WTC11 (cell line): ENCODE data around the gene GPX5. TPM values are rescaled to one million over a fixed set of nuclear protein-coding genes. Genes with fewer than 3 reads are reported as not detected.

Experiments
- ATAC-seq: fragments of 200-7000 bp; cut with Tn5 transposase; 2 replicates; pipeline ENCODE4 v1.10.0; 2021; ENCODE audit warnings: mild to moderate bottlenecking, moderate library complexity
- CTCF ChIA-PET: fragments of 300-600 bp; sonication (Branson Sonifier 250); formaldehyde crosslinking; loops from one replicate; lab custom pipeline; 2021; ENCODE audit warnings: antibody characterized with exemption; lab: Charles Lee
- POLR2A ChIA-PET: fragments of 350-600 bp; sonication (Branson Sonifier 250); formaldehyde crosslinking; loops from one replicate; lab custom pipeline; 2021; ENCODE audit warnings: antibody characterized with exemption; lab: Charles Lee
- DNase-seq: peaks from one replicate; pipeline ENCODE4 v3.0.0; 2021; ENCODE audit warnings: low spot score
- H3K27ac Mint-ChIP-seq: 2 replicates; pipeline ENCODE4 v1.8.0; 2021; ENCODE audit warnings: mixed read lengths
- H3K27me3 Mint-ChIP-seq: 2 replicates; pipeline ENCODE4 v1.8.0; 2021; ENCODE audit warnings: low read depth, mild to moderate bottlenecking, moderate library complexity, mixed read lengths
- H3K36me3 Mint-ChIP-seq: 2 replicates; pipeline ENCODE4 v1.8.0; 2021; ENCODE audit warnings: mixed read lengths
- H3K4me1 Mint-ChIP-seq: 2 replicates; pipeline ENCODE4 v1.8.0; 2022; ENCODE audit warnings: mixed read lengths
- H3K4me3 Mint-ChIP-seq: 2 replicates; pipeline ENCODE4 v1.8.0; 2021; ENCODE audit warnings: mild to moderate bottlenecking, moderate library complexity, mixed read lengths
- H3K9me3 Mint-ChIP-seq: 2 replicates; pipeline ENCODE4 v1.8.0; 2021; ENCODE audit warnings: mixed read lengths
- ESRRA ChIP-seq: sonication (generic); formaldehyde crosslinking; IDR thresholded peaks from 2 replicates; pipeline ENCODE4 v1.8.1; 2022; ENCODE audit warnings: mild to moderate bottlenecking, missing genetic modification reagents, borderline replicate concordance
- FOXJ3 ChIP-seq: sonication (generic); formaldehyde crosslinking; IDR thresholded peaks from 2 replicates; pipeline ENCODE4 v1.9.0; 2021; ENCODE audit warnings: missing genetic modification reagents, mild to moderate bottlenecking, borderline replicate concordance
- JUN ChIP-seq: sonication (generic); formaldehyde crosslinking; IDR thresholded peaks from 2 replicates; pipeline ENCODE4 v1.8.0; 2023; ENCODE audit warnings: mild to moderate bottlenecking, missing genetic modification reagents
- SOX15 ChIP-seq: fragments of 250-450 bp; sonication (Bioruptor Pico); IDR thresholded peaks from 2 replicates; pipeline ENCODE4 v1.9.0; 2021; ENCODE audit warnings: mild to moderate bottlenecking
- total RNA-seq: library from RNA; stranded (reverse); gene quantifications from 3 replicates; pipeline ENCODE4 v1.2.3, GENCODE V29; 2021
- TF ChIP-seq, protein P1 (sequence below): sonication (generic); formaldehyde crosslinking; IDR thresholded peaks from 2 replicates; pipeline ENCODE4 v1.8.0; 2022; ENCODE audit warnings: mild to moderate bottlenecking, missing genetic modification reagents
- TF ChIP-seq, protein P2 (sequence below): fragments of 250-450 bp; sonication (Bioruptor Pico); IDR thresholded peaks from 2 replicates; pipeline ENCODE4 v1.9.0; 2021; ENCODE audit warnings: mild to moderate bottlenecking
- TF ChIP-seq, protein P3 (sequence below): fragments of 200-600 bp; IDR thresholded peaks from 2 replicates; pipeline ENCODE4 v1.8.0; 2022; ENCODE audit warnings: antibody characterized with exemption
- TF ChIP-seq, protein P4 (sequence below): sonication (generic); formaldehyde crosslinking; conservative IDR thresholded peaks from 2 replicates; pipeline ENCODE4 v1.8.1; 2022; ENCODE audit warnings: mild to moderate bottlenecking, missing genetic modification reagents
- TF ChIP-seq, protein P5 (sequence below): sonication (generic); formaldehyde crosslinking; IDR thresholded peaks from 2 replicates; pipeline ENCODE4 v1.8.1; 2023; ENCODE audit warnings: mild to moderate bottlenecking, moderate library complexity, missing genetic modification reagents
- TF ChIP-seq, protein P6 (sequence below): sonication (generic); formaldehyde crosslinking; IDR thresholded peaks from 2 replicates; pipeline ENCODE4 v1.8.0; 2022; ENCODE audit warnings: mild to moderate bottlenecking, missing genetic modification reagents

The GPX5 gene
- total RNA-seq, 1 experiment from 2014 or later, result not detected

DNA sequence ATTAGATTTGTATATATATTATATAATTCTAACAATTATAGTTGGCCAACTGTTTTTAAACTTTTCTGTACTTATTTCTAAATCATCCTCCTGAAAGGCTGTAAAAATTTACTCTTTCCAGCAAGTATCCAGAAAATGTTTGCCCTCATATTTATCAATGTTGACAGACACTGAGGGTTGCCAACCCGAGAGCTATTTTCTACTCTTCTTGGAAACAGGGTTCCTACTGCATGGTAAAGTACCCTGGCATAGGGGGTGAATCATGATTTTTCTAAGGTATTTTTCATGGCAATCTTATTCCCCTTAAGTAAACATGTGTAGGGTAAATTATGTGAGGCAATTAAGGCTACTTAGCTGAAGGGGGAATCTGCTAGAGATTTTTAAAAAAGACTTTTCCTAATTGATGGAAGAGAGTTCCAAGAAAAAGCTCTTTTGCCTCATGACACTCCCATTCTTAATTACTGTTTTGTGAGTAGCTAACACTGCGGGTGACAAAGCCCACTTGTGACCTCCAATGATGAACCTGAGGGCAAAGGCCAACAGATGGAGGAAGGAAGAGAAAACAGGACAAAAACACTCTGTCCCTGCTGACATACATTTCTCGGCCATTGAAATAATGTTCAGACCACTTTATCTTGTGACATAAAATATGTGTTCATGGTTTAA lies 37.9 kb downstream of the GPX5 start:
- Mint-ChIP-seq H3K36me3 (no peaks in the 10 kb centered on the region), H3K27me3 (peaks cover 29% of the 10 kb centered on the region), H3K27ac (no peak overlapping the region)
- CTCF ChIA-PET, result interaction anchor here (0.5 kb wide), 1 partner anchor 172 kb away, joined by 3 read pairs; no protein-coding TSS in a partner anchor
- no peak for DNase-seq
- ATAC-seq, result no peak
- TF ChIP-seq, protein P1, sequence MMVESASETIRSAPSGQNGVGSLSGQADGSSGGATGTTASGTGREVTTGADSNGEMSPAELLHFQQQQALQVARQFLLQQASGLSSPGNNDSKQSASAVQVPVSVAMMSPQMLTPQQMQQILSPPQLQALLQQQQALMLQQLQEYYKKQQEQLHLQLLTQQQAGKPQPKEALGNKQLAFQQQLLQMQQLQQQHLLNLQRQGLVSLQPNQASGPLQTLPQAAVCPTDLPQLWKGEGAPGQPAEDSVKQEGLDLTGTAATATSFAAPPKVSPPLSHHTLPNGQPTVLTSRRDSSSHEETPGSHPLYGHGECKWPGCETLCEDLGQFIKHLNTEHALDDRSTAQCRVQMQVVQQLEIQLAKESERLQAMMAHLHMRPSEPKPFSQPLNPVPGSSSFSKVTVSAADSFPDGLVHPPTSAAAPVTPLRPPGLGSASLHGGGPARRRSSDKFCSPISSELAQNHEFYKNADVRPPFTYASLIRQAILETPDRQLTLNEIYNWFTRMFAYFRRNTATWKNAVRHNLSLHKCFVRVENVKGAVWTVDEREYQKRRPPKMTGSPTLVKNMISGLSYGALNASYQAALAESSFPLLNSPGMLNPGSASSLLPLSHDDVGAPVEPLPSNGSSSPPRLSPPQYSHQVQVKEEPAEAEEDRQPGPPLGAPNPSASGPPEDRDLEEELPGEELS (CRISPR knock-in tag), result no peak
- TF ChIP-seq, protein P2, sequence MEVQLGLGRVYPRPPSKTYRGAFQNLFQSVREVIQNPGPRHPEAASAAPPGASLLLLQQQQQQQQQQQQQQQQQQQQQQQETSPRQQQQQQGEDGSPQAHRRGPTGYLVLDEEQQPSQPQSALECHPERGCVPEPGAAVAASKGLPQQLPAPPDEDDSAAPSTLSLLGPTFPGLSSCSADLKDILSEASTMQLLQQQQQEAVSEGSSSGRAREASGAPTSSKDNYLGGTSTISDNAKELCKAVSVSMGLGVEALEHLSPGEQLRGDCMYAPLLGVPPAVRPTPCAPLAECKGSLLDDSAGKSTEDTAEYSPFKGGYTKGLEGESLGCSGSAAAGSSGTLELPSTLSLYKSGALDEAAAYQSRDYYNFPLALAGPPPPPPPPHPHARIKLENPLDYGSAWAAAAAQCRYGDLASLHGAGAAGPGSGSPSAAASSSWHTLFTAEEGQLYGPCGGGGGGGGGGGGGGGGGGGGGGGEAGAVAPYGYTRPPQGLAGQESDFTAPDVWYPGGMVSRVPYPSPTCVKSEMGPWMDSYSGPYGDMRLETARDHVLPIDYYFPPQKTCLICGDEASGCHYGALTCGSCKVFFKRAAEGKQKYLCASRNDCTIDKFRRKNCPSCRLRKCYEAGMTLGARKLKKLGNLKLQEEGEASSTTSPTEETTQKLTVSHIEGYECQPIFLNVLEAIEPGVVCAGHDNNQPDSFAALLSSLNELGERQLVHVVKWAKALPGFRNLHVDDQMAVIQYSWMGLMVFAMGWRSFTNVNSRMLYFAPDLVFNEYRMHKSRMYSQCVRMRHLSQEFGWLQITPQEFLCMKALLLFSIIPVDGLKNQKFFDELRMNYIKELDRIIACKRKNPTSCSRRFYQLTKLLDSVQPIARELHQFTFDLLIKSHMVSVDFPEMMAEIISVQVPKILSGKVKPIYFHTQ (CRISPR knock-in tag), result no peak
- TF ChIP-seq JUN (CRISPR knock-in tag) (no peak), SOX15 (no peak), ESRRA (no peak), FOXJ3 (no peak)
- TF ChIP-seq, protein P3, sequence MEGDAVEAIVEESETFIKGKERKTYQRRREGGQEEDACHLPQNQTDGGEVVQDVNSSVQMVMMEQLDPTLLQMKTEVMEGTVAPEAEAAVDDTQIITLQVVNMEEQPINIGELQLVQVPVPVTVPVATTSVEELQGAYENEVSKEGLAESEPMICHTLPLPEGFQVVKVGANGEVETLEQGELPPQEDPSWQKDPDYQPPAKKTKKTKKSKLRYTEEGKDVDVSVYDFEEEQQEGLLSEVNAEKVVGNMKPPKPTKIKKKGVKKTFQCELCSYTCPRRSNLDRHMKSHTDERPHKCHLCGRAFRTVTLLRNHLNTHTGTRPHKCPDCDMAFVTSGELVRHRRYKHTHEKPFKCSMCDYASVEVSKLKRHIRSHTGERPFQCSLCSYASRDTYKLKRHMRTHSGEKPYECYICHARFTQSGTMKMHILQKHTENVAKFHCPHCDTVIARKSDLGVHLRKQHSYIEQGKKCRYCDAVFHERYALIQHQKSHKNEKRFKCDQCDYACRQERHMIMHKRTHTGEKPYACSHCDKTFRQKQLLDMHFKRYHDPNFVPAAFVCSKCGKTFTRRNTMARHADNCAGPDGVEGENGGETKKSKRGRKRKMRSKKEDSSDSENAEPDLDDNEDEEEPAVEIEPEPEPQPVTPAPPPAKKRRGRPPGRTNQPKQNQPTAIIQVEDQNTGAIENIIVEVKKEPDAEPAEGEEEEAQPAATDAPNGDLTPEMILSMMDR, result no peak
- TF ChIP-seq, protein P4, sequence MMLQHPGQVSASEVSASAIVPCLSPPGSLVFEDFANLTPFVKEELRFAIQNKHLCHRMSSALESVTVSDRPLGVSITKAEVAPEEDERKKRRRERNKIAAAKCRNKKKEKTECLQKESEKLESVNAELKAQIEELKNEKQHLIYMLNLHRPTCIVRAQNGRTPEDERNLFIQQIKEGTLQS (CRISPR knock-in tag), result no peak
- TF ChIP-seq, protein P5, sequence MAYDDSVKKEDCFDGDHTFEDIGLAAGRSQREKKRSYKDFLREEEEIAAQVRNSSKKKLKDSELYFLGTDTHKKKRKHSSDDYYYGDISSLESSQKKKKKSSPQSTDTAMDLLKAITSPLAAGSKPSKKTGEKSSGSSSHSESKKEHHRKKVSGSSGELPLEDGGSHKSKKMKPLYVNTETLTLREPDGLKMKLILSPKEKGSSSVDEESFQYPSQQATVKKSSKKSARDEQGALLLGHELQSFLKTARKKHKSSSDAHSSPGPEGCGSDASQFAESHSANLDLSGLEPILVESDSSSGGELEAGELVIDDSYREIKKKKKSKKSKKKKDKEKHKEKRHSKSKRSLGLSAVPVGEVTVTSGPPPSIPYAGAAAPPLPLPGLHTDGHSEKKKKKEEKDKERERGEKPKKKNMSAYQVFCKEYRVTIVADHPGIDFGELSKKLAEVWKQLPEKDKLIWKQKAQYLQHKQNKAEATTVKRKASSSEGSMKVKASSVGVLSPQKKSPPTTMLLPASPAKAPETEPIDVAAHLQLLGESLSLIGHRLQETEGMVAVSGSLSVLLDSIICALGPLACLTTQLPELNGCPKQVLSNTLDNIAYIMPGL (CRISPR knock-in tag), result no peak
- TF ChIP-seq, all 79 proteins: peak for 0
- Mint-ChIP-seq H3K4me3 (no peak overlapping the region), H3K4me1 (peaks cover under 1% of the 10 kb centered on the region; the same call in 1 of the 2 replicates), H3K9me3 (peaks cover 9% of the 10 kb centered on the region; the same call in 1 of the 2 replicates)
- POLR2A ChIA-PET, result interaction anchor here (0.6 kb wide), 1 partner anchor 425 kb away, joined by 4 read pairs; no protein-coding TSS in a partner anchor

DNA sequence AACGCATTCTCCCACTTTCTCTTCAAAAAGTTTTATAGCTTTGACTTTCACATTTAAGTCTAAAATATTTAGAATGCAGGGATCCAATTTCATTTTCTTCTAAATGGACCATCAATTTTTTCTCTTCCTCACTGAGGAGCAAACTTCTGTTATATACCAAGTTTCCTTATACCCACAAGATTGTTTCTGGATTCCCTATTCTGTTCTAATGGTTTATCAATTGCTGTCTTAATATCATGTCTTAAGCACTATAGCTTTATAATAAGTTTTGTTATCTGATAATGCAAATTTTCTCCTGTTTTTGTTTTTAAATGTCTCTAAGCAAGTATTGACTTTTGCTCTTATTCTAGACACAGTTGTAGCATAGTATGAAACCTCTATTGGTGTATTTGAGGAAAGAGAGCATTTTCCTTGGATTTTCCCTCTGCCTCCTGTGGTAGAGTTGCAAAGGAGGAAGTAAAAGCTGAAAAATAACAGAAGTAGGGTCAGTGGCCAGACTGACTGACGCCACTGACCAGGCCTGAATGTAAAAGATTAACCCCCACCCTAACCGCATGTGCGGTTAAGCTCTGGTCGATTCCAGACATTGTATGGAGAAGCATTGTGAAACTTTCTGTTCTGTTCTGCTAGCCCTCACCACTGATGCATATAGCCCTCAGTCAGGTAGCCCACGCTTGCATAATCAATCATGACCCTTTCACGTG lies 40.3 kb downstream of the GPX5 start:
- H3K36me3 Mint-ChIP-seq, result no peaks in the 10 kb centered on the region
- TF ChIP-seq, protein P6, sequence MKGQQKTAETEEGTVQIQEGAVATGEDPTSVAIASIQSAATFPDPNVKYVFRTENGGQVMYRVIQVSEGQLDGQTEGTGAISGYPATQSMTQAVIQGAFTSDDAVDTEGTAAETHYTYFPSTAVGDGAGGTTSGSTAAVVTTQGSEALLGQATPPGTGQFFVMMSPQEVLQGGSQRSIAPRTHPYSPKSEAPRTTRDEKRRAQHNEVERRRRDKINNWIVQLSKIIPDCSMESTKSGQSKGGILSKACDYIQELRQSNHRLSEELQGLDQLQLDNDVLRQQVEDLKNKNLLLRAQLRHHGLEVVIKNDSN (CRISPR knock-in tag), result no peak
- TF ChIP-seq, all 79 proteins: peak for 0
- no peak for DNase-seq
- Mint-ChIP-seq H3K9me3 (peaks cover 9% of the 10 kb centered on the region; the same call in 1 of the 2 replicates), H3K27me3 (peaks cover 9% of the 10 kb centered on the region), H3K4me3 (no peak overlapping the region), H3K4me1 (no peaks in the 10 kb centered on the region), H3K27ac (no peak overlapping the region)
- ChIA-PET CTCF (no interaction called here), POLR2A (no interaction called here)
- no peak for ATAC-seq
